ENCODE measurements around the gene UBE2I.
"Not testable (repeated sequence)": the region's sequence is repeated elsewhere in the genome, so short reads cannot be mapped to it uniquely, and the experiment has no call there.

UBE2I gene

GRCh38 chr16:1313721-1314369 lies 4.4 kb downstream of the UBE2I start:
- DNase-seq (ENCODE audit: low read depth, low spot score): no peak

DNA sequence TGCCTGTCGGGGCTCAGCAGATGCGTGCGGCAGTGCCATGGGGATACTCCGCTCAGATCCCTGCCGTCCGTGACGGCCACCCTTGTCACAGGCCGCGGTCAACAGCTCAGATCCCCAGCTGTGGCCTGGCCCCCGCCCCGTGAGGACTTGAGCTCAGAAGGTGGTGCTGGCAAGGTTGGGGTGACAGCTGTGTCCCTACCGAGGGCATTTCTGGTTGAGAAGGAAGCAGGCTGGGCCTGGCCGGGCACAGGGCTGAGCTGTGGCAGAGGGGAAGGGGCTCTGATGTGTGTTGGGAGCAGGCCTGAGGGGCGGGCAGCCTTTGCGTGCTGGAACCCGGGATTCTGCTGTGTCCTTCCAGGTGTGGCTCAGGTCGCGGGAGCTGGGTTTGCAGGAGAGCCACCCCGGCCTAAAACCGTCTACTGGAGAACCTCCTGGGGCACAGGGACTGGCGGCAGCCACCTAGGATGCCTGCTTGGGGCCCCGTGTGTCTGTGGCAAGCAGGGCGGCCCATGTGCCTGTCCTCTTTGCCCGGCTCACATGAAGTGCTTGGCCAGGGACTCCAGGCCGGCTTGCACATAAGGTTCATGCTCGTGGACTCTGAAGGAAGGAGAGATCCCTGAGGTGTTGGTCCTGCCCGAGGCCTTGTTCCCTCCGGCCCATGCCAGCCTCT lies 5.1 kb downstream of the UBE2I start:
- no peak for DNase-seq (ENCODE audit: low read depth, low spot score)

GRCh38 chr16:1315081-1316032 lies 5.9 kb downstream of the UBE2I start:
- DNase-seq (ENCODE audit: low read depth, low spot score): no peak

DNA sequence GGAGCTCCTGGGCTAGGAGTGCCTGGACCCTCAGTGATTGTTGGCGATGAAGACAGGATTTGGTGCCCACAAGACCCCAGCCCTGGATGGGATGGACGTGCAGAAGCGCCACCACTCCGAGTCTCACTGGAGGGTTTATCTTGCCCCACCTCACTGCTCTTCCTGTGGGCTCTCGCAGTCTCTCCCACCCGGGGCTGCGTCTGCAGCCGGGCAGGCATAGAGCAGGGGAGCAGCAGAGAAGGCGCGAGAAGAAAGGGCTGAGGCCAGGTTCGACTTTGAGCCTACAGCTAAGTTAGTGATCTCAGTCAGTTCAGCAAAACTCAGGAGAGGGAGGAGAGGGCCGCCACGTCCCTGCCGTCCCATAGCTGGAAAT lies 6.6 kb downstream of the UBE2I start:
- no peak for DNase-seq (ENCODE audit: low read depth, low spot score)

DNA sequence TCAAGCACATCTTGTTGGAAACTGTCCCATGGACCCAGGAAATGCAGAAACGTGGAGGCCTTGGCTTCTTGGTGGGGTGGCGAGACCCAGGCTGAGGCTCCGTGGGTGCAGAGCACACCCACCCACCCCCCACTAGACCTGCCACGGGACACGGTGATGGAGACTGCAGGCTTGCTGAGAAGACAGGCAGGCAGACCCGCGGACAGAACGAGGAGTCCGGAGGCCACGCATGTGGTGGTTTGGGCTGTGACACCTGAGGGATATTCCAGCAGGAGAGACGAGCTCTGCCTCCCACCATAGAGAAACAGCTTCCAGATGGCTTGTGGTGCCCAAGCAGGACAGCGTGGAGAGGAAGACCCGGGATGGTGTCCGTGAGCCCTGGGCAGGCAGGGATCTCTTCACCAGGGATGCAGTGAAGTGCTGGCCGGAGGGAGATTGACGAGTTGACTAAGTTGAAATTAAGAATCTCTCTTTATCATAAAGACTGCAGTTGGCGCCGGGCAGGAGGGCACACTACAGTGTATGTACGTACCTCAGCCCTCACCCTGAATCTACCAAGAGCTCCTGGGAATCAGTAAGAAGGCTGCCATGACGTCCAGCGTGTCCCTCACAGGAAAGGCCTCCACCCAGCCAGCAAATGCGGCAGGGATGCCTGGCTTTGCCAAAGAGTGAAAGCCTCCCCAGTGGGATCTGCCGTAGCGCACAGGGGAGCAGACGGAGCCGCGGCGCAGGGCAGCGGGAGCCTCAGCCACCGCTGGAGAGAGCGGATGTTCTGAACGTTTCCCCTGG lies 8.2 kb downstream of the UBE2I start:
- DNase-seq (ENCODE audit: low read depth, low spot score): no peak

DNA sequence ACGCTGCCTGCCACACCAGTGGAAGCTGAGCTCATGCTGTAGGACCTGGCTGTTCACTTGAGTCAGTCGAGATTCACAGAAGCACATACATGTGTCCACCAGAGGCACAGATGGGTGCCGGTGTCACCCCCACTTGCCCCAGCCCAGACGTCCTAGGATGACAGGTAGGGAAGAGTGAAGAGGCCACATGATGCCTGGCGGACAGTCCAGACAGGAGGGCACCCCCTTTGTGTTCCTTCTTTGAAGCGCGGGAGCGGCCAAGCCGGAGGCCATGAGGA lies 8.8 kb downstream of the UBE2I start:
- no peak for DNase-seq (ENCODE audit: low read depth, low spot score)

DNA sequence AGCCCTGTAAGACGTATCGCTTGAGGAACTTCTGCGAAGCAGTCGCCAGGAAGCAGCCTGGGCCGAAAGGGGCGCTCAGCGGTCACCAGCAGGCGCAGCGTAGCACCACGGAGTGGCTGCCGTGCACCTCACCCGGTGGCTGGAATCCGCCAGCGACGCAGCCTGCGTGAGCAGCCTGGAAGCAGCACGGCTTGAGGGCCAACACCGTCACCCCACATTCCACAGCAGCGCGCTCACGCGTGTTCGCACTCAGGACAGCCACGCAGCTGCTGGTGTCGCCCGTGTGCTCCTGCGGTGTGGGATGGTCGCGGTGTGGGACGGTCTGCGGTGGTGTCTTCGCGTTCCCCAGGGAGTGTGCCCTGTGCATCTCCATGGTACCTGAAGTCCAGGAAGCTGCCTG lies 9.6 kb downstream of the UBE2I start:
- no peak for DNase-seq (ENCODE audit: low read depth, low spot score)

DNA sequence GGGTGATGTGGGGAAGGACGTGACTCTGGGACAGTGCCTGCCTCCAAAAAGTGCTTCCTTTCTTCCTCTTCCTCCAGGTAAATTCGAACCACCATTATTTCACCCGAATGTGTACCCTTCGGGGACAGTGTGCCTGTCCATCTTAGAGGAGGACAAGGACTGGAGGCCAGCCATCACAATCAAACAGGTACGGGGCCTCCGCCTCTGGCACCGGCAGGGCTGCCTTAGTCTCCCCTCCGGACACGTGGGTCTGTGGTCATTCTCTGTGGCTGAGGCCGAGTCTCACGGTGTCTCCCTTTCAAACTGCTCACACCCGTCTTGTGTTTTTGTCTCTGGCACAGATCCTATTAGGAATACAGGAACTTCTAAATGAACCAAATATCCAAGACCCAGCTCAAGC lies 10.7 kb downstream of the UBE2I start:
- no peak for DNase-seq (ENCODE audit: low read depth, low spot score)

DNA sequence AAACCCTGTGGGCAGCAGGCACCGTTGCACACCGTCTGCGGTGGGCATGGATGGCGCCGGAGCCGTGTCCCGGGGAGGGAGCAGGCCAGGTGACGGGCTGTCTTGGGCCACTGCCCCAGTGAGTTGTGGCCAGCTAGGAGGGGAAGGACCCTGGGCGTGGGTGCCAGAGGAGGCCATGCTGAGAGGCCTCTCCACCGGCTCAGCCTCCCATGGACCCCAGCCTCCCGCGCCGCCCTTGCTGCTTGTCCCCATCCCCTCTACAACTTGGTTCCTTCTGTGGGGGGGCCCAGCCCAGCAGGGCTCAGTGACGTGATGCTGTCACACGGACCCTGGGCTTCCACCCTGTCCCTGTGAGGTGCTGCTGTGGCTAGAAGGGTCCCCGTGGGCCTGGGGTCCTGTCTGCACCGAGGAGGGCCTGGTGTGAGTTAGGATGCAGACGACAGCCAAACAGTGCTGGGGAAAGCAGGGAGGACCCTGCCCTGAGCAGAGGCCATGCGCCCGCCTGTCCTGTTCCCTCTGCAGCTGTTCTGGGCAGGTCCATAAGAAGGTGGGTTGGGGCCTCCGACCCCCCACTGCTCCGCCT lies 11.3 kb downstream of the UBE2I start:
- no peak for DNase-seq (ENCODE audit: low read depth, low spot score)

- DNase-seq (ENCODE audit: low read depth, low spot score): no peak
Measured at GRCh38 chr16:1322407-1322806, 13.0 kb downstream of the UBE2I start.

DNA sequence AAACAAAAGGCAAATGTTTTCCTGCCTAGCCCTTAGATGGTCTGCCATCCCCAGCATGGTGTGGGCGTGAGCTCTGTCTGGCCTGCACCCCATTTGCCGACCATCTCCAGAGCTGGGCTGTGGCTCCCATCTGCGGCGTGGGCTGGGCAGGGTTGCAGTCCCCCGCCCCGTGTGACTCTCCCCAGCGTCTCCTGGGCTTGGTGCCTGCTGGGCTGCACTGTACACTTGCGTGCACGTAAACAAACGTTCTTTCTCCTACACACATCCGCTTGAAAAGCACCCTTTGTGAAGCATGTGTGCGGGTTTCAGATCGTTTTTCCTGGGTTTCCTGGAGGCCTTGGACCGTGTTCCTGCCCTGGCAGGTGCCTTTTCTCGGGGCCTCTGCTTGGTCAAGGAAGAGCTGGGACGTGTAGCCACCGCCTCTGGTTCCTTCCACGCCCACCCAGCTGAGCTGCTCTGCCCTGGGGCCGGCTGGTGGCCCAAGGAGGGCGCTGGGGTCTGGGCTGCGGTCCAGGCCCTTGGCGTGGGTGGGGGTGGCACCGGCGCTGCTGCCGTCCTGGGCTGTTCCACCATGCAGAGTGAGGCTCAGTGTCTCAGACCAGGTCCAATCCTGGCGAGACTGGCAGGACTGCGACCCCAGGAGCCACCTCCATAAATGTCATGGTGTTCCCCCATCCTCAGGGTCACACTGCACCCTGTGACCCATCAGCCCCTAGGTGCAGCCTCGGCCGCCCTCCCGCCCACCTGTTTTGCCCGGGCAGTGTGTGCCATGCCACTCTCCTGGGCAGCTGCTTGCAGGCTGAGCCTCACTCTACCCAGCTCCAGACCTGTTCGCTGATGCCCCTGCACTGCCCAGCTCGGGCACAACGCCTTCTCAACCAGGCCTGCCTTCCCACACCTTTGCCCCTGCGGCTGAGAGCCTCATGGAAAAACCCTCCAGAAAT lies 14.1 kb downstream of the UBE2I start:
- DNase-seq (ENCODE audit: low read depth, low spot score): no peak

DNA sequence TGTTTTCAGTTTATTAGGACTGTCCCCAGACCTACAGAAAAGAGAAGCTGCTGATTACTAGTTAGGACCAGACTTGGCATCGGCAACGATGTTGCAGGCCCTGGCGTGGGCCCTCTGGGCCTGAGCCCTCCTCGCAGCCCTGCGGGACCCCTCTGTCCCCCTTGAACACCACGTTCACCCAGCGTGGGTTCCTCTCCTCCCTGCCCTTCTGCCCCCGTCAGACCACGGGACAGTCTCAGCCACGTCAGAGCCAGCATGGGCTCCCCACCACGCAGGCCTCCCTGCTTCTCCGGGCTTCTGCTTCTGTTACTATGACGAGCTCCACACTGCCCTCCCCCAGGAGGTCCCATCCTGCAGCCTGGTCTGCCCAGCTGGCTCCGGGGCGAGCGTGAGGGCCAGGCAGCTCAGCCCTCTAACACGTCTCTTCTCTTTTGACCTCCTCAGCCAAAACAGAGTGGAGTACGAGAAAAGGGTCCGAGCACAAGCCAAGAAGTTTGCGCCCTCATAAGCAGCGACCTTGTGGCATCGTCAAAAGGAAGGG lies 14.9 kb downstream of the UBE2I start:
- DNase-seq (ENCODE audit: low read depth, low spot score): no peak

- DNase-seq (ENCODE audit: low read depth, low spot score): no peak
Measured at GRCh38 chr16:1325261-1325660, 15.8 kb downstream of the UBE2I start.

- no peak for DNase-seq (ENCODE audit: low read depth, low spot score)
Measured at GRCh38 chr16:1325673-1326371, 16.4 kb downstream of the UBE2I start.

DNA sequence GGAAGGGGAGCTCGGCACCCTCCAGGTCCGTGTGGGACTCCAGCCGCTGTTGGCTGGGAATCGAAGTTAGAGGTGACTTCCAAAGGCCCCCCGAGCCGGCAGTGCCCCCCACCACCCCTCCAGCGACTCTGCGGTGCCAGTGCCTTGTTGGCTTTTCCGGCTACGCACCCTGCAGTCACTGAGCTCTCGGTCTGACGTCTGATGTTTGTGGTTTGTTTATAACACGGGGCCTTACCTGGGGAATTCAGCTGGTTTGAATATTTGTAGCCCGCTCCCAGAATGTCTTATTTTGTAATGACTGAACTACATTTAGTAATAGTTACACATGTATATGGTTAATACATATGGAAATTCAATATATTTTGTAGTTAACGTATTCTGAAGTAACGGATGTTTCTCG lies 17.0 kb downstream of the UBE2I start:
- DNase-seq (ENCODE audit: low read depth, low spot score): no peak

GRCh38 chr16:1326946-1327618 lies 17.6 kb downstream of the UBE2I start:
- no peak for DNase-seq (ENCODE audit: low read depth, low spot score)

- no peak for DNase-seq (ENCODE audit: low read depth, low spot score)
Measured at GRCh38 chr16:1327619-1327947, 18.1 kb downstream of the UBE2I start.

GRCh38 chr16:1328136-1328535 lies 18.7 kb downstream of the UBE2I start:
- not testable (repeated sequence) for DNase-seq (ENCODE audit: low read depth, low spot score)

- not testable (repeated sequence) for DNase-seq (ENCODE audit: low read depth, low spot score)
Measured at GRCh38 chr16:1328961-1329360, 19.5 kb downstream of the UBE2I start.
